ENCODE results near the gene TSEN2. TPM values are rescaled to one million over a fixed set of nuclear protein-coding genes. Genes with fewer than 3 reads are reported as not detected.

TSEN2 gene
- total and polyA plus RNA-seq, 2 of the 13 experiments (the other 11 are each of a cell fraction or from before 2014, with no cell fraction given), result 11.0 to 17.3 TPM

GRCh38 chr3:12556690-12557472, 72.6 kb downstream of the TSEN2 start, which contains the start of gene MKRN2 (continued):
- TF ChIP-seq, protein P1, sequence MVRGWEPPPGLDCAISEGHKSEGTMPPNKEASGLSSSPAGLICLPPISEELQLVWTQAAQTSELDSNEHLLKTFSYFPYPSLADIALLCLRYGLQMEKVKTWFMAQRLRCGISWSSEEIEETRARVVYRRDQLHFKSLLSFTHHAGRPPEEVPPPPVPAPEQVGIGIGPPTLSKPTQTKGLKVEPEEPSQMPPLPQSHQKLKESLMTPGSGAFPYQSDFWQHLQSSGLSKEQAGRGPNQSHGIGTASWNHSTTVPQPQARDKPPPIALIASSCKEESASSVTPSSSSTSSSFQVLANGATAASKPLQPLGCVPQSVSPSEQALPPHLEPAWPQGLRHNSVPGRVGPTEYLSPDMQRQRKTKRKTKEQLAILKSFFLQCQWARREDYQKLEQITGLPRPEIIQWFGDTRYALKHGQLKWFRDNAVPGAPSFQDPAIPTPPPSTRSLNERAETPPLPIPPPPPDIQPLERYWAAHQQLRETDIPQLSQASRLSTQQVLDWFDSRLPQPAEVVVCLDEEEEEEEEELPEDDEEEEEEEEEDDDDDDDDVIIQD (CRISPR knock-in tag; IDR thresholded peaks at IDR 0.05; ENCODE audit: low read depth), result no peak
- TF ChIP-seq ZNF83 (CRISPR knock-in tag; IDR thresholded peaks at IDR 0.05; ENCODE audit: borderline replicate concordance) (no peak), PHB2 (IDR thresholded peaks at IDR 0.05; ENCODE audit: partially characterized antibody) (no peak), FOXA1 (IDR thresholded peaks at IDR 0.05) (no peak), FOXA1 (CRISPR knock-in tag; IDR thresholded peaks at IDR 0.05) (no peak), LBX2 (CRISPR knock-in tag; IDR thresholded peaks at IDR 0.05; ENCODE audit: borderline replicate concordance) (peak; percentile 92), TEAD2 (CRISPR knock-in tag; IDR thresholded peaks at IDR 0.05) (no peak), ZNF563 (CRISPR knock-in tag; IDR thresholded peaks at IDR 0.05) (peak; percentile 93), ZNF678 (CRISPR knock-in tag; IDR thresholded peaks at IDR 0.05) (0 out of 2 replicates have a peak, but pooled peaks have one; percentile 78), DRAP1 (CRISPR knock-in tag; IDR thresholded peaks at IDR 0.05) (no peak), ZNF549 (CRISPR knock-in tag; IDR thresholded peaks at IDR 0.05) (no peak), ZNF510 (CRISPR knock-in tag; IDR thresholded peaks at IDR 0.05; ENCODE audit: low read depth) (no peak; the same call in 1 of the 2 replicates), ZNF644 (CRISPR knock-in tag; IDR thresholded peaks at IDR 0.05; ENCODE audit: low read depth) (no peak), ZNF3 (CRISPR knock-in tag; IDR thresholded peaks at IDR 0.05) (no peak), CSRNP1 (CRISPR knock-in tag; IDR thresholded peaks at IDR 0.05) (peak; percentile 80; the same call in 1 of the 2 replicates)
- TF ChIP-seq, protein P2, sequence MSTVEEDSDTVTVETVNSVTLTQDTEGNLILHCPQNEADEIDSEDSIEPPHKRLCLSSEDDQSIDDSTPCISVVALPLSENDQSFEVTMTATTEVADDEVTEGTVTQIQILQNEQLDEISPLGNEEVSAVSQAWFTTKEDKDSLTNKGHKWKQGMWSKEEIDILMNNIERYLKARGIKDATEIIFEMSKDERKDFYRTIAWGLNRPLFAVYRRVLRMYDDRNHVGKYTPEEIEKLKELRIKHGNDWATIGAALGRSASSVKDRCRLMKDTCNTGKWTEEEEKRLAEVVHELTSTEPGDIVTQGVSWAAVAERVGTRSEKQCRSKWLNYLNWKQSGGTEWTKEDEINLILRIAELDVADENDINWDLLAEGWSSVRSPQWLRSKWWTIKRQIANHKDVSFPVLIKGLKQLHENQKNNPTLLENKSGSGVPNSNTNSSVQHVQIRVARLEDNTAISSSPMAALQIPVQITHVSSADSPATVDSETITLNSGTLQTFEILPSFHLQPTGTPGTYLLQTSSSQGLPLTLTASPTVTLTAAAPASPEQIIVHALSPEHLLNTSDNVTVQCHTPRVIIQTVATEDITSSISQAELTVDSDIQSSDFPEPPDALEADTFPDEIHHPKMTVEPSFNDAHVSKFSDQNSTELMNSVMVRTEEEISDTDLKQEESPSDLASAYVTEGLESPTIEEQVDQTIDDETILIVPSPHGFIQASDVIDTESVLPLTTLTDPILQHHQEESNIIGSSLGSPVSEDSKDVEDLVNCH (CRISPR knock-in tag; IDR thresholded peaks at IDR 0.05), result no peak
